Activated CD4-positive, alpha-beta T cell treated with anti-CD3 and anti-CD28 coated beads, Interleukin-2, amount 10 ng/mL, durations not matched to agents 7 days and 5 days (primary cell): ENCODE results near the gene ITIH1. TPM values are rescaled to one million over a fixed set of nuclear protein-coding genes. Genes with fewer than 3 reads are reported as not detected.
A peak's percentile ranks its signal among the peaks of the same experiment; 100 is the strongest.
"Not testable (repeated sequence)": the region's sequence is repeated elsewhere in the genome, so short reads cannot be mapped to it uniquely, and the experiment has no call there.

Experiments used
- CTCF ChIA-PET: fragments of 350-600 bp; sonication (Branson Sonifier 250); formaldehyde crosslinking; loops from one replicate; lab custom pipeline; 2021; ENCODE audit warnings: antibody characterized with exemption; lab: Charles Lee
- POLR2A ChIA-PET: fragments of 350-600 bp; sonication (Branson Sonifier 250); formaldehyde crosslinking; loops from one replicate; lab custom pipeline; 2021; ENCODE audit warnings: antibody characterized with exemption; lab: Charles Lee
- DNase-seq: peaks from one replicate; pipeline ENCODE4 v3.0.0-alpha.2; 2020
- H3K27ac Mint-ChIP-seq: one replicate; pipeline ENCODE4 v1.8.0; 2021; ENCODE audit warnings: mild to moderate bottlenecking, moderate library complexity, mixed read lengths
- H3K27me3 Mint-ChIP-seq: one replicate; pipeline ENCODE4 v1.8.0; 2021; ENCODE audit warnings: mixed read lengths
- H3K36me3 Mint-ChIP-seq: one replicate; pipeline ENCODE4 v1.8.0; 2021; ENCODE audit warnings: low read depth, mixed read lengths
- H3K4me1 Mint-ChIP-seq: one replicate; pipeline ENCODE4 v1.8.0; 2021; ENCODE audit warnings: mixed read lengths
- H3K4me3 Mint-ChIP-seq: one replicate; pipeline ENCODE4 v1.8.0; 2021; ENCODE audit warnings: mild to moderate bottlenecking, moderate library complexity, mixed read lengths
- H3K9me3 Mint-ChIP-seq: one replicate; pipeline ENCODE4 v1.8.0; 2021; ENCODE audit warnings: mixed read lengths
- total RNA-seq, 2 experiments: library from RNA; stranded (reverse); gene quantifications; one replicate each; pipeline ENCODE4 v1.2.3, GENCODE V29; 2021

The ITIH1 gene
- total RNA-seq, 2 experiments from 2014 or later: not detected

- Mint-ChIP-seq H3K9me3 (no peaks in the 10 kb centered on the region), H3K4me3 (no peak overlapping the region), H3K27me3 (no peaks in the 10 kb centered on the region), H3K27ac (no peak overlapping the region), H3K4me1 (no peaks in the 10 kb centered on the region), H3K36me3 (peaks cover 28% of the 10 kb centered on the region)
- ChIA-PET POLR2A (no interaction called here), CTCF (no interaction called here)
- no peak for DNase-seq
Measured at GRCh38 chr3:52756141-52756540, 21.3 kb upstream of the ITIH1 start.

GRCh38 chr3:52763466-52763865 lies 13.9 kb upstream of the ITIH1 start:
- ChIA-PET POLR2A (no interaction called here), CTCF (interaction anchor here (1.1 kb wide), 1 partner anchor 19 kb away, joined by 3 read pairs; no protein-coding TSS in a partner anchor)
- Mint-ChIP-seq H3K27me3 (no peaks in the 10 kb centered on the region), H3K27ac (no peak overlapping the region), H3K4me3 (no peak overlapping the region), H3K9me3 (no peaks in the 10 kb centered on the region), H3K4me1 (no peaks in the 10 kb centered on the region), H3K36me3 (peaks cover 45% of the 10 kb centered on the region)
- DNase-seq: no peak

- H3K27me3 Mint-ChIP-seq: no peaks in the 10 kb centered on the region
- peaks cover 20% of the 10 kb centered on the region for H3K4me1 Mint-ChIP-seq
- H3K27ac Mint-ChIP-seq: peak overlapping the region; percentile 85
- H3K36me3 Mint-ChIP-seq: peaks cover 15% of the 10 kb centered on the region
- ChIA-PET POLR2A (interaction anchor here (0.5 to 0.6 kb wide), 2 partner anchors 49 to 1913 kb away, joined by 4 read pairs; no protein-coding TSS in a partner anchor), CTCF (interaction anchor here (1.1 to 1.3 kb wide), 3 partner anchors 13 to 28 kb away, joined by 3 to 5 read pairs (median 4); no protein-coding TSS in a partner anchor)
- H3K4me3 Mint-ChIP-seq: peak overlapping the region; percentile 84
- no peak for DNase-seq
- H3K9me3 Mint-ChIP-seq: no peaks in the 10 kb centered on the region
Measured at GRCh38 chr3:52769786-52770455, 7.5 kb upstream of the ITIH1 start.

- Mint-ChIP-seq H3K27ac (peak within 1 kb of the TSS; percentile 95), H3K9me3 (no peaks in the 10 kb centered on the region), H3K36me3 (peaks cover 7% of the 10 kb centered on the region), H3K4me3 (peak within 1 kb of the TSS; percentile 84), H3K4me1 (peaks cover 20% of the 10 kb centered on the region), H3K27me3 (no peaks in the 10 kb centered on the region)
- DNase-seq: peak; percentile 85
- ChIA-PET POLR2A (interaction anchor here (0.5 to 0.6 kb wide), 2 partner anchors 49 to 1912 kb away, joined by 4 read pairs; no protein-coding TSS in a partner anchor), CTCF (interaction anchor here (0.6 to 1.3 kb wide), 6 partner anchors 12 to 298 kb away, joined by 3 to 5 read pairs (median 4); no protein-coding TSS in a partner anchor)
Measured at GRCh38 chr3:52770496-52771333, 6.7 kb upstream of the ITIH1 start, which contains the start of gene NEK4. Gene NEK4 (minus strand): TSS chr3:52770940. CDS start chr3:52770746, 194 bp downstream.

GRCh38 chr3:52771334-52771681 lies 6.1 kb upstream of the ITIH1 start:
- H3K4me3 Mint-ChIP-seq: peak overlapping the region; percentile 84
- no peak for DNase-seq
- H3K9me3 Mint-ChIP-seq: no peaks in the 10 kb centered on the region
- CTCF ChIA-PET: interaction anchor here (0.9 to 1.3 kb wide), 2 partner anchors 20 to 82 kb away, joined by 4 to 5 read pairs; no protein-coding TSS in a partner anchor
- POLR2A ChIA-PET: no interaction called here
- H3K4me1 Mint-ChIP-seq: peaks cover 20% of the 10 kb centered on the region
- H3K36me3 Mint-ChIP-seq: peaks cover 4% of the 10 kb centered on the region
- peak overlapping the region; percentile 95 for H3K27ac Mint-ChIP-seq
- H3K27me3 Mint-ChIP-seq: no peaks in the 10 kb centered on the region

- Mint-ChIP-seq H3K9me3 (no peaks in the 10 kb centered on the region), H3K27me3 (no peaks in the 10 kb centered on the region), H3K4me1 (peaks cover 20% of the 10 kb centered on the region), H3K4me3 (peak overlapping the region; percentile 84), H3K36me3 (peaks cover 4% of the 10 kb centered on the region), H3K27ac (peak overlapping the region; percentile 95)
- CTCF ChIA-PET: interaction anchor here (0.9 to 1.3 kb wide), 2 partner anchors 20 to 81 kb away, joined by 4 to 5 read pairs; no protein-coding TSS in a partner anchor
- POLR2A ChIA-PET: no interaction called here
- DNase-seq: no peak
Measured at GRCh38 chr3:52771702-52772101, 5.7 kb upstream of the ITIH1 start.

- H3K27ac Mint-ChIP-seq: no peak overlapping the region
- H3K4me1 Mint-ChIP-seq: peaks cover 20% of the 10 kb centered on the region
- H3K36me3 Mint-ChIP-seq: no peaks in the 10 kb centered on the region
- H3K4me3 Mint-ChIP-seq: no peak overlapping the region
- no peaks in the 10 kb centered on the region for H3K27me3 Mint-ChIP-seq
- ChIA-PET POLR2A (no interaction called here), CTCF (interaction anchor here (0.6 to 1.8 kb wide), 4 partner anchors 23 to 40 kb away, joined by 3 to 6 read pairs (median 4); no protein-coding TSS in a partner anchor)
- no peaks in the 10 kb centered on the region for H3K9me3 Mint-ChIP-seq
- no peak for DNase-seq
Measured at GRCh38 chr3:52773361-52774065, 3.9 kb upstream of the ITIH1 start.

- no peaks in the 10 kb centered on the region for H3K36me3 Mint-ChIP-seq
- H3K9me3 Mint-ChIP-seq: no peaks in the 10 kb centered on the region
- H3K27ac Mint-ChIP-seq: no peak overlapping the region
- POLR2A ChIA-PET: no interaction called here
- no peaks in the 10 kb centered on the region for H3K27me3 Mint-ChIP-seq
- CTCF ChIA-PET: interaction anchor here (0.6 to 1.8 kb wide), 3 partner anchors 22 to 29 kb away, joined by 3 to 6 read pairs (median 3); no protein-coding TSS in a partner anchor
- H3K4me3 Mint-ChIP-seq: no peak overlapping the region
- peaks cover 20% of the 10 kb centered on the region for H3K4me1 Mint-ChIP-seq
- no peak for DNase-seq
Measured at GRCh38 chr3:52774066-52774713, 3.2 kb upstream of the ITIH1 start.

- Mint-ChIP-seq H3K4me1 (peaks cover 10% of the 10 kb centered on the region), H3K36me3 (no peaks in the 10 kb centered on the region), H3K27ac (no peak overlapping the region), H3K4me3 (no peak overlapping the region), H3K9me3 (no peaks in the 10 kb centered on the region), H3K27me3 (no peaks in the 10 kb centered on the region)
- DNase-seq: no peak
- ChIA-PET CTCF (interaction anchor here (1.8 kb wide), 1 partner anchor 23 kb away, joined by 6 read pairs; no protein-coding TSS in a partner anchor), POLR2A (no interaction called here)
Measured at GRCh38 chr3:52774901-52775864, 2.2 kb upstream of the ITIH1 start.

GRCh38 chr3:52775877-52776276 lies 1.5 kb upstream of the ITIH1 start:
- POLR2A ChIA-PET: no interaction called here

GRCh38 chr3:52776486-52776885 lies 913 bp upstream of the ITIH1 start:
- CTCF ChIA-PET, H3K36me3 Mint-ChIP-seq, H3K9me3 Mint-ChIP-seq, H3K4me1 Mint-ChIP-seq, H3K4me3 Mint-ChIP-seq, POLR2A ChIA-PET, DNase-seq, H3K27ac Mint-ChIP-seq, H3K27me3 Mint-ChIP-seq: not testable (repeated sequence)

More at GRCh38 chr3:52775877-52776276, 1.5 kb upstream of the ITIH1 start:
- H3K4me1 Mint-ChIP-seq: peaks cover 10% of the 10 kb centered on the region
- no peaks in the 10 kb centered on the region for H3K9me3 Mint-ChIP-seq
- H3K27me3 Mint-ChIP-seq: no peaks in the 10 kb centered on the region
- no peaks in the 10 kb centered on the region for H3K36me3 Mint-ChIP-seq
- H3K4me3 Mint-ChIP-seq: no peak overlapping the region
- no peak overlapping the region for H3K27ac Mint-ChIP-seq
- CTCF ChIA-PET: no interaction called here
- DNase-seq: no peak
